Naive thymus-derived CD8-positive, alpha-beta T cell (primary cell): Measurements from ENCODE around the gene EIF5B. TPM values are rescaled to one million over a fixed set of nuclear protein-coding genes. Genes with fewer than 3 reads are reported as not detected.
A peak's percentile ranks its signal among the peaks of the same experiment; 100 is the strongest.

Experiments used
- ATAC-seq, 2 donors: fragments of 150-1000 bp; cut with Tn5 transposase in 1 of 2; sonication (Bioruptor Pico), chemical (Tn5 transposase) in 1 of 2; 1 replicate in 1 of 2; 2 replicates in 1 of 2; pipeline ENCODE4 v1.10.0; 2021; ENCODE audit warnings: mild to moderate bottlenecking in 2 of 2, moderate library complexity in 2 of 2
- POLR2A ChIA-PET: fragments of 350-600 bp; sonication (Branson Sonifier 250); formaldehyde crosslinking; loops from one replicate; lab custom pipeline; 2021; ENCODE audit warnings: antibody characterized with exemption; lab: Charles Lee
- DNase-seq, 10 donors: peaks; one replicate each; pipeline versions ENCODE4 v3.0.0 to v3.0.0-alpha.2; 2020 to 2022
- H3K27ac Mint-ChIP-seq, 10 donors: one replicate each; pipeline ENCODE4 v1.8.0; 2020 to 2022; ENCODE audit warnings: mild to moderate bottlenecking in 10 of 10, mixed read lengths in 10 of 10, moderate library complexity in 4 of 10, inconsistent platforms in 1 of 10
- H3K27me3 Mint-ChIP-seq, 5 donors: one replicate each; pipeline ENCODE4 v1.8.0; 2021 to 2022; ENCODE audit warnings: mixed read lengths in 5 of 5
- H3K36me3 Mint-ChIP-seq, 3 donors: one replicate each; pipeline ENCODE4 v1.8.0; 2020 to 2022; ENCODE audit warnings: mixed read lengths in 3 of 3, mild to moderate bottlenecking in 2 of 3, inconsistent platforms in 1 of 3
- H3K4me1 Mint-ChIP-seq, 4 donors: one replicate each; pipeline ENCODE4 v1.8.0; 2021 to 2022; ENCODE audit warnings: mixed read lengths in 4 of 4
- H3K4me3 Mint-ChIP-seq, 10 donors: one replicate each; pipeline ENCODE4 v1.8.0; 2020 to 2022; ENCODE audit warnings: mild to moderate bottlenecking in 10 of 10, mixed read lengths in 10 of 10, moderate library complexity in 6 of 10, inconsistent platforms in 1 of 10
- H3K9me3 Mint-ChIP-seq, 9 donors: one replicate each; pipeline ENCODE4 v1.8.0; 2020 to 2022; ENCODE audit warnings: mixed read lengths in 9 of 9, mild to moderate bottlenecking in 3 of 9, inconsistent platforms in 1 of 9, moderate library complexity in 1 of 9
- polyA plus RNA-seq, 3 donors: library from polyadenylated mRNA; unstranded; fragments of 300-500 nt; fragmentation: Illumina TruSeq; gene quantifications; one replicate each; pipeline ENCODE4 v1.2.3, GENCODE V29; 2021
- total RNA-seq, 8 experiments: library from RNA in 2 of 8; stranded (reverse) in 2 of 8; gene quantifications; one replicate each; pipeline ENCODE4 v1.2.3 and lab custom pipeline; 2021 to 2026

EIF5B gene
- total and polyA plus RNA-seq, 5 experiments from 2014 or later: 3.0 to 47.9 (median 12.6) TPM

GRCh38 chr2:99398303-99398702, 61.1 kb downstream of the EIF5B start:
- H3K9me3 Mint-ChIP-seq: no peaks in the 10 kb centered on the region
- POLR2A ChIA-PET: no interaction called here
- peak overlapping the region in 8 of 10 donors; percentile 6 to 79 (median 37) for H3K27ac Mint-ChIP-seq
- no peak for DNase-seq
- H3K4me3 Mint-ChIP-seq: no peak overlapping the region
- peaks cover 2 to 9% (median 4%) of the 10 kb centered on the region in 4 donors for H3K4me1 Mint-ChIP-seq
- H3K36me3 Mint-ChIP-seq: peaks cover 4 to 97% (median 11%) of the 10 kb centered on the region in 3 donors
- no peak for ATAC-seq
- H3K27me3 Mint-ChIP-seq: no peaks in the 10 kb centered on the region

DNA sequence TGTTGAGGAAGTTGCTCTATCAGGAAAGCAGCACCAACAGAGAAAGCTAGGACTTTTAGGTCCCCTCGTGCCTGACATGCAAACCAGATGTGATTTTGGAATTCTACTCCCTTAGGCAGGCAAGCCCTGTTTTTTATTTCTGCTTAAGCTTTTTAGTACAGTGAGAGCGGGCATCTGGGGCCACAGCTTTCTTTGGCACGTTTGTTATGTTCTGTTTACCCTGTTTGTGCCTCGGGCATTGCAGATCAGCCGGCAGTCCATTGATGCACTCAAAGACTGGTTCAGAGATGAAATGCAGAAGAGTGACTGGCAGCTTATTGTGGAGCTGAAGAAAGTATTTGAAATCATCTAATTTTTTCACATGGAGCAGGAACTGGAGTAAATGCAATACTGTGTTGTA, 61.9 kb downstream of the EIF5B start:
- Mint-ChIP-seq H3K4me1 (peaks cover 6 to 15% (median 11%) of the 10 kb centered on the region in 4 donors), H3K27me3 (no peaks in the 10 kb centered on the region), H3K4me3 (no peak overlapping the region), H3K36me3 (peaks cover 5 to 97% (median 11%) of the 10 kb centered on the region in 3 donors), H3K27ac (peak overlapping the region in 7 of 10 donors; percentile 10 to 74 (median 34)), H3K9me3 (no peaks in the 10 kb centered on the region)
- ATAC-seq: no peak
- no peak for DNase-seq
- POLR2A ChIA-PET: no interaction called here

GRCh38 chr2:99399795-99400194, 62.6 kb downstream of the EIF5B start:
- Mint-ChIP-seq H3K27me3 (no peaks in the 10 kb centered on the region), H3K36me3 (peaks cover 5 to 97% (median 11%) of the 10 kb centered on the region in 3 donors), H3K9me3 (no peaks in the 10 kb centered on the region), H3K27ac (peak overlapping the region in 3 of 10 donors; percentile 7 to 64 (median 18)), H3K4me3 (no peak overlapping the region), H3K4me1 (peaks cover 6 to 20% (median 13%) of the 10 kb centered on the region in 4 donors)
- DNase-seq (no peak), ATAC-seq (no peak)
- POLR2A ChIA-PET: no interaction called here

- no peaks in the 10 kb centered on the region for H3K27me3 Mint-ChIP-seq
- peak overlapping the region in 2 of 10 donors; percentile 6 to 73 for H3K27ac Mint-ChIP-seq
- ATAC-seq (no peak), DNase-seq (no peak)
- H3K4me3 Mint-ChIP-seq: no peak overlapping the region
- H3K9me3 Mint-ChIP-seq: no peaks in the 10 kb centered on the region
- POLR2A ChIA-PET: interaction anchor here (1.5 kb wide), 1 partner anchor 65 kb away, joined by 4 read pairs; the partner anchor contains the start of gene EIF5B
- peaks cover 6 to 25% (median 16%) of the 10 kb centered on the region in 4 donors for H3K4me1 Mint-ChIP-seq
- peaks cover 5 to 93% (median 9%) of the 10 kb centered on the region in 3 donors for H3K36me3 Mint-ChIP-seq
These were observed 64.7 kb downstream of the EIF5B start for GRCh38 chr2:99401841-99402240.

- POLR2A ChIA-PET: interaction anchor here (0.6 kb wide), 1 partner anchor 14 kb away, joined by 3 read pairs; no protein-coding TSS in a partner anchor
- DNase-seq (no peak), ATAC-seq (no peak)
- H3K4me1 Mint-ChIP-seq: peaks cover 8 to 28% (median 20%) of the 10 kb centered on the region in 4 donors
- H3K9me3 Mint-ChIP-seq: no peaks in the 10 kb centered on the region
- H3K4me3 Mint-ChIP-seq: no peak overlapping the region
- H3K27me3 Mint-ChIP-seq: no peaks in the 10 kb centered on the region
- H3K27ac Mint-ChIP-seq: peak overlapping the region; percentile 15 to 89 (median 68)
- peaks cover 5 to 91% (median 12%) of the 10 kb centered on the region in 3 donors for H3K36me3 Mint-ChIP-seq
These were observed 65.9 kb downstream of the EIF5B start for GRCh38 chr2:99403084-99403483.

- no peaks in the 10 kb centered on the region for H3K27me3 Mint-ChIP-seq
- POLR2A ChIA-PET: interaction anchor here (0.6 kb wide), 1 partner anchor 13 kb away, joined by 3 read pairs; no protein-coding TSS in a partner anchor
- no peak overlapping the region for H3K4me3 Mint-ChIP-seq
- DNase-seq (peak in 1 of 10 donors; percentile 8), ATAC-seq (peak; percentile 49 to 50)
- peak overlapping the region; percentile 48 to 89 (median 70) for H3K27ac Mint-ChIP-seq
- no peaks in the 10 kb centered on the region for H3K9me3 Mint-ChIP-seq
- peaks cover 5 to 91% (median 12%) of the 10 kb centered on the region in 3 donors for H3K36me3 Mint-ChIP-seq
- peaks cover 8 to 28% (median 21%) of the 10 kb centered on the region in 4 donors for H3K4me1 Mint-ChIP-seq
These were observed 66.3 kb downstream of the EIF5B start for GRCh38 chr2:99403524-99403923.

DNA sequence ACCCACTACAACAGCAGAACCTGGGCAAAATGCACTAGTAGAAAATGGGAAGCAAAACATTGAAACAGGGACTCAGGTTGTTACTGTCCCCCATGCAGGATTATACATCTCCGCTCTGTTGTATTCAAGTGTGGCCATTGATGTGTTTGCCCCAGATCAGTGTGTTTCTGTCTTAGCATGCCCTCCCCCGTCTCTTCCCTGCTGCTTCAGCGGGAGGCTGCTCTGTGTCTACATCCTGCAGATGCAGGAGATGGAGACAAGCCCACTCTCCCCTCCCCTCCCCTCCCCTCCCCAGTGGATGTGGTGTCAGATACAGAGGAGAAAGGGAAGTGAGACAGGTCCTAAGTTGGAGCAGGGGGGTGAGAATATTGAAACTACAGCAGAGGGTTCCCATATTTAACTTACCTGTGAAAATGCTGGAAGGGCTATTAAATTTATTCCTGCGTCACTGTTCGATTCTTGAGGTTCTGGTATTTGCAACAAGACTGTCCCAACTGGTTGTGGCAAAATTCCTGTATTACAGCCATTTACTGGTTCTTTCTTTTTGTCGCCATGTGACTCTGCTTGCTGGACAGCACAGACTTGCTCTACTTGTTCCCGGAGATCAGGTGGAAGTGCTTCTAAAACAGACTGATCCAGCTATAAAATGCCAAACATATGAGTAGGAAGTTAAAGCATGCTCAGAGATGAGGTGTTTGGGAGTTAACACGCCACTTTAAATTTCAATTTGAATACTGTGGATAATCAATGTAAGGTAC, 67.0 kb downstream of the EIF5B start:
- no peak for DNase-seq
- peaks cover 5 to 87% (median 9%) of the 10 kb centered on the region in 3 donors for H3K36me3 Mint-ChIP-seq
- ATAC-seq: no peak
- H3K4me3 Mint-ChIP-seq: no peak overlapping the region
- POLR2A ChIA-PET: no interaction called here
- H3K27me3 Mint-ChIP-seq: no peaks in the 10 kb centered on the region
- H3K4me1 Mint-ChIP-seq: peaks cover 8 to 28% (median 21%) of the 10 kb centered on the region in 4 donors
- H3K27ac Mint-ChIP-seq: peak overlapping the region in 9 of 10 donors; percentile 50 to 89 (median 73)
- no peaks in the 10 kb centered on the region for H3K9me3 Mint-ChIP-seq

DNA sequence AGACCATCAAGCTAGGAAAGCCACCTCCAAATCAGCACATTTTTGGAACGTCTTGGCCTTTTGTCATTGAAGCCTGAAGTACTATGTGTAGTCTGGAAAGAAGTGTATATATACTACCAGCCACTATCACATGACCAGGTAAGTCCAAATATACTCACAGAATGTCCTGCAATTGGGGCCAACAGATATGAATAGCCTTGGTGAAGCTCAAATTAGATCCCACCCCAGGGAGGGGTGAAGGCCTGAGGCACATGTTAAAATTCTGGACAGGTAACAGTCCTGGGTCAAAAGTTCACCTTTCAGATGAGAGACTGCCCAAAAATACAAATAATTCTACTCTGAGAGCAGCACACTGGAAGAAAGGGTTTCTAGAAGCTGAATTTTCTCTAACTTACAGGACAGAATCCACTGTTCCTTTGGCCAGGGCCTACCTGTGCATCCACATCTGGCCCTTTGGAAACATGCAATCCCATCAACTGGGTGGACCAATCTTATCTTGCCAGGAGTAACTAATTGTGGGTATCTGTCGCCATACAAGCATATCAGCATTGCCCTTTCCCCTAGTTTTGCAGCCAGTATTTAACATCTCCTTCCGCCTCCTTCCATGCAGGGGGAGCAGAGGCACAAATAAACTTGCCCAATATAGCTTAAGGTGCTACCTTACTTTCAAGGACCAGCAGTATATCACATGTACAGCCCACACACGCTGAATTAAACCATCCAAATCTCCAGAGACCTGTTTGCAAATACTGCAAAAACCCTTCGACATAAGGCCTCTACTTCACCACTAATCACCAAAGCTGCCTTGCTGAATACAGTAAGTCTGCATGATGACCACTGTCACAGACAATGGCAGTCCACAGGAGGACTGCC, 67.8 kb downstream of the EIF5B start:
- no peaks in the 10 kb centered on the region for H3K9me3 Mint-ChIP-seq
- peaks cover 5 to 87% (median 7%) of the 10 kb centered on the region in 3 donors for H3K36me3 Mint-ChIP-seq
- H3K4me1 Mint-ChIP-seq: peaks cover 8 to 28% (median 21%) of the 10 kb centered on the region in 4 donors
- ATAC-seq (no peak), DNase-seq (no peak)
- no peaks in the 10 kb centered on the region for H3K27me3 Mint-ChIP-seq
- POLR2A ChIA-PET: interaction anchor here (0.6 kb wide), 1 partner anchor 58 kb away, joined by 3 read pairs; no protein-coding TSS in a partner anchor
- H3K4me3 Mint-ChIP-seq: no peak overlapping the region
- H3K27ac Mint-ChIP-seq: peak overlapping the region in 7 of 10 donors; percentile 21 to 65 (median 50)

- Mint-ChIP-seq H3K36me3 (peaks cover 5 to 89% (median 7%) of the 10 kb centered on the region in 3 donors), H3K27ac (peak overlapping the region in 1 of 10 donors; percentile 69)
- ATAC-seq: no peak
These were observed 68.9 kb downstream of the EIF5B start for GRCh38 chr2:99406137-99406536.

DNA sequence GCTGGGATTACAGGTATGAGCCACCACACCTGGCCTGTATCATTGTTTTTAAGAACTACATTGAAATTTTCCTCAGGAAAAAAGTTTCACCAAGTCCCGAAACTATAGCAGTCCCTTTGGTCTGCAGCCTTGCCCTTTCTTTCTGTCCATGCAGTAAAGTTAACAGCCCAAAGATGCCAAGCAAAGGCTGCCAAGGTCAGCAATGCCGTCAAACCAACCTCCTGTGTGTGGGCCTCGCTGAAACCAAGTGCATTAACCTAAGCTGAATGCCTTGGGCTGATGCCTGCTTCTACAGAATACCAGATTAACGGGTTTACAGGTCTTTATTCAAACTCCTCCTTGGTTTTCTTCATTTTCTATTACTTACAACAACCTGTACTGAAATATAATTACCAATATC, 73.1 kb downstream of the EIF5B start:
- ATAC-seq: no peak
- no peaks in the 10 kb centered on the region for H3K27me3 Mint-ChIP-seq
- peaks cover 3 to 86% (median 8%) of the 10 kb centered on the region in 3 donors for H3K36me3 Mint-ChIP-seq
- H3K4me1 Mint-ChIP-seq: peaks cover 2 to 10% (median 3%) of the 10 kb centered on the region in 4 donors
- H3K9me3 Mint-ChIP-seq: no peaks in the 10 kb centered on the region
- H3K4me3 Mint-ChIP-seq: no peak overlapping the region
- no peak for DNase-seq
- H3K27ac Mint-ChIP-seq: peak overlapping the region in 3 of 10 donors; percentile 9 to 29 (median 18)
- POLR2A ChIA-PET: no interaction called here

More at GRCh38 chr2:99406137-99406536, 68.9 kb downstream of the EIF5B start:
- H3K4me1 Mint-ChIP-seq: peaks cover 8 to 28% (median 21%) of the 10 kb centered on the region in 4 donors
- no peak overlapping the region for H3K4me3 Mint-ChIP-seq
- POLR2A ChIA-PET: no interaction called here
- no peaks in the 10 kb centered on the region for H3K27me3 Mint-ChIP-seq
- DNase-seq: no peak
- H3K9me3 Mint-ChIP-seq: no peaks in the 10 kb centered on the region

DNA sequence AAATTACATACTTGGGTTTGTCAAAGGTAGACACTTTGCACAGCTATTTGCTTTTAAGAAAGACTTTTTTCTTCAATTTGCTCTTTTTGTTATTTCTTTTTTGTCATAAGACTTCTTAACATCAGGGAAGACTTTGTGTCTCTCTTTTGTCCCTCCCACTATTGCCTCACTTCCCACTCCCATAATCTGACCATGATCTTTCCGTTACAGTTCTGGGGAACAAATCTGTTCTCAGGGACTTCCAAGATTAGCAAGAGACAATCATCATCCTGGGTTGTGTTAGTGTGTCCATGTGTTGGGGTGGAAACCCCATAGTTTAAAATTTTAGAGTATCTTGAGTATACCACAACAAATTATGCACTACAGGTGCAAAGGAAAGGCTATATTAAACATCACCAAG, 77.4 kb downstream of the EIF5B start:
- POLR2A ChIA-PET: no interaction called here
- DNase-seq (no peak), ATAC-seq (no peak)
- Mint-ChIP-seq H3K9me3 (no peaks in the 10 kb centered on the region), H3K4me3 (no peak overlapping the region), H3K4me1 (peaks cover 0 to 3% (median under 1%) of the 10 kb centered on the region in 4 donors), H3K27ac (peak overlapping the region in 4 of 10 donors; percentile 15 to 76 (median 34)), H3K27me3 (no peaks in the 10 kb centered on the region), H3K36me3 (peaks cover 3 to 94% (median 20%) of the 10 kb centered on the region in 3 donors)

DNA sequence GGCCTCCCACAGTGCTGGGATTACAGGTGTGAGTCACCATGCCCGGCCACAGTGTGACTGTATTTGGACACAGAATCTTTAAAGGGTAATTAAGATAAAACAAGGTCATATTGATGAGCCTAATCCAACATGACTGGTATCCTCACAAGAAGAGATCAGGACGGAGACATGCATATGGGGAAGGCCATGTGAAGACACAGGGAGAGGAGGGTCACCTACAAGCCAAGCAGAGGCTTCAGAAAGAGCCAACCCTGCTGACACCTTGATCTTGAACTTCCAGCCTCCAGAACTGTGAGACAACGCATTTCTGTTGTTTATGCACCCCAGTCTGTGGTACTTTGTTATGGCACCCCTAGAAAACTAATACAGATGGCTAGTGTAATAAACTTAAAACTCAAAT, 80.2 kb downstream of the EIF5B start:
- ATAC-seq: no peak
- peak overlapping the region in 3 of 10 donors; percentile 27 to 34 (median 28) for H3K27ac Mint-ChIP-seq
- POLR2A ChIA-PET: no interaction called here
- H3K4me1 Mint-ChIP-seq: peaks cover 0 to 3% (median under 1%) of the 10 kb centered on the region in 4 donors
- H3K9me3 Mint-ChIP-seq: no peaks in the 10 kb centered on the region
- DNase-seq: no peak
- H3K4me3 Mint-ChIP-seq: no peak overlapping the region
- peaks cover 3 to 96% (median 25%) of the 10 kb centered on the region in 3 donors for H3K36me3 Mint-ChIP-seq
- H3K27me3 Mint-ChIP-seq: no peaks in the 10 kb centered on the region
